Astrocyte of the spinal cord (primary cell): ENCODE results near the gene SETD3.

Experiments
- DNase-seq: peaks from one replicate; pipeline ENCODE4 v3.0.0; 2011; ENCODE audit warnings: low read depth, low spot score
- H3K4me3 ChIP-seq: 2 replicates; pipeline ENCODE4 v1.5.1; 2011; ENCODE audit warnings: low read depth, mild to moderate bottlenecking, low read length, moderate library complexity
- CTCF ChIP-seq: IDR thresholded peaks from 2 replicates; pipeline ENCODE4 v1.5.1; 2012; ENCODE audit warnings: low read depth, mild to moderate bottlenecking, low read length, inconsistent platforms
- in situ Hi-C: cut with HindIII; loops from 2 replicates; pipeline ENCODE4 v1.10.0; 2017; ENCODE audit warnings: low sequenced_read_pairs

Gene SETD3

GRCh38 chr14:99380991-99381687 lies 99.5 kb downstream of the SETD3 start:
- in situ Hi-C loops = no loop called here
- DNase-seq = no peak
- TF ChIP-seq CTCF = no peak
- H3K4me3 ChIP-seq = no peak overlapping the region

DNA sequence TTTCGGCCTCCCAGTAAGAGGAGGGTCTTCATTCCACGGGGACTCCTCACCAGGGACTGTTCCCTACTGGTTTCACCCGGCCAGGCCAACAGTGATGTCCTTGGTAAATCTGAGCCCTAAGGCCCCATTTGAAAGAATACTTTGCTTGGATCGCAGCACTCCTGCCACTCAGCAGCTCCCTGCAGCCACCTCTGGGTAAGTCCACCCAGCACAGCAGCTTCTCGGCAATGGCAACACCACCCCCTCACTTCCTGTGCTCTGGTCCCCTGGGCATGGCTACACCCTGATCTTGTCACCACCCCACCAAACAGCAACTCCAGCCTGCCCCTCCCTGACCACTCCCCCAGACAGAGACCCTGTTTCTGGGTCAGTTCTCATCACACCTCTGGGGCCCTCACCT lies 100.3 kb downstream of the SETD3 start:
- no peak for TF ChIP-seq CTCF
- DNase-seq = no peak
- in situ Hi-C loops = no loop called here

GRCh38 chr14:99378782-99379214 lies 101.9 kb downstream of the SETD3 start:
- no peak for TF ChIP-seq CTCF
- no peak overlapping the region for H3K4me3 ChIP-seq
- DNase-seq = peak; percentile 16
- in situ Hi-C loops = no loop called here

More for the DNA sequence above, 100.3 kb downstream of the SETD3 start:
- H3K4me3 ChIP-seq = no peak overlapping the region

DNA sequence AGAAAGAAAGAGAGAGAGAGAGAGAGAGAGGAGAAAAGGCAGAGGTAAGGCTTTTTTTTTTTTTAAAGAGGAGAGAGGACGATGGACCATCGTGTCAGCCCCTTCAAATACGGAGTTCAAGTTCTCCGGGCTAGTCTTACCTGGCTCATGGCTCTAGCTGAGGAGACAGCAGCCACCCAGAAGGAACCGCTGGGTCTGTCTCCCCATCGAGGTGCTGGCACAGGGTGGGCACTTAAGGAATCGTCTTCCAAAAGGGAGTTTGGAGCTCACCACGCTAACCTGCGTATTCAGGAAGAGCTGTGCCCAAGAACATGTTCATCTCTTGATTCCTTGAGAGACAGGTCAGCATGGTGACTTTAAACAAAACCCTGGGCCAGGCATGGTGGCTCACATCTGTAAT lies 102.7 kb downstream of the SETD3 start:
- no peak overlapping the region for H3K4me3 ChIP-seq
- in situ Hi-C loops = no loop called here

DNA sequence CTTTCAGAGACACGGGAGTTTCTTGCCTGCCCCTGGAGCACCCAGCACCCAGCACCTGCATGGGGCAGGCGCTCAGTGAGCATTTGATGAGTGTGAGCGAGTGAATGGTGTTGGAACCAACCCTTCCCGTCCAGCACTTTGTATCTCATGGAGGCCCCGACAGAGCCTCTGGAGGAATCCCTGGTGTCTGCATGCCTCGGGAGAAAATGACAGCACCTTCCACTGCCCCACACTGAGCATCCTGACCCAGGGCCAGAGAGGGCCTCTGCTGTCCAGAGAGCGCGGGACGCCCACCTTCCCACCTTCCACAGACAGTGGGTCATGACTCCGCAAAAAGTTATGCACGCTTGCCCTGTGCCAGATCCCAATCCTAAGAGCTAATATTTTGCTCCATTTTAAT lies 105.7 kb downstream of the SETD3 start:
- no peak overlapping the region for H3K4me3 ChIP-seq
- in situ Hi-C loops = no loop called here
- no peak for DNase-seq
- TF ChIP-seq CTCF = no peak

More for the DNA sequence above, 102.7 kb downstream of the SETD3 start:
- TF ChIP-seq CTCF = no peak
- no peak for DNase-seq

GRCh38 chr14:99363616-99364290 lies 116.9 kb downstream of the SETD3 start:
- no peak overlapping the region for H3K4me3 ChIP-seq
- DNase-seq = no peak
- no peak for TF ChIP-seq CTCF
- in situ Hi-C loops = no loop called here
